T1000 (cell line): Measurements from ENCODE around the gene KHK.
"Not testable (repeated sequence)": the region's sequence is repeated elsewhere in the genome, so short reads cannot be mapped to it uniquely, and the experiment has no call there.

Experiments
- DNase-seq: peaks from one replicate; lab custom pipeline; 2025; ENCODE audit warnings: mixed read lengths; lab: John Stamatoyannopoulos, UW

Gene KHK

GRCh38 chr2:27060323-27060722 is 26.2 kb upstream of the KHK start:
- DNase-seq: no peak

DNA sequence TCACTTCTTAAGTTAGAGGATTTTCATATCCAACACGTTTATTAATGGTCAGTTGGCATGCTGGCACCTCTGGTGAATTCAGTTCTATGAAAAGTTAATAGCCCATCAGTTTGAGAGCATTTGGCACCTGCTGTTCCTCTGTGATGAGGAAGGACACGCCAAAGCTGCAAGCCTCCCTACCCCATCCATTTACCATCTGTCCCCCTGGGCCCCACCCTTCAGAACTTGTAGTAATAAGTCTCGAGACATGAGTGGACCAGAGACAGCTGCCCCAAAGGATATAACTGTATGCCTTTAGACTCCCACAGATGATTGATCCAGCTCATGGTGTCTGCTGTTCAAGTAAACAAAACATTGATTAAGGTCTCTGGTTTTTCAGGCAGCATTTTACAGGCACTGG is 21.4 kb upstream of the KHK start:
- DNase-seq: no peak

GRCh38 chr2:27067385-27067784 is 19.2 kb upstream of the KHK start:
- DNase-seq: no peak

- no peak for DNase-seq
These were observed 17.1 kb upstream of the KHK start for GRCh38 chr2:27069436-27069835.

DNA sequence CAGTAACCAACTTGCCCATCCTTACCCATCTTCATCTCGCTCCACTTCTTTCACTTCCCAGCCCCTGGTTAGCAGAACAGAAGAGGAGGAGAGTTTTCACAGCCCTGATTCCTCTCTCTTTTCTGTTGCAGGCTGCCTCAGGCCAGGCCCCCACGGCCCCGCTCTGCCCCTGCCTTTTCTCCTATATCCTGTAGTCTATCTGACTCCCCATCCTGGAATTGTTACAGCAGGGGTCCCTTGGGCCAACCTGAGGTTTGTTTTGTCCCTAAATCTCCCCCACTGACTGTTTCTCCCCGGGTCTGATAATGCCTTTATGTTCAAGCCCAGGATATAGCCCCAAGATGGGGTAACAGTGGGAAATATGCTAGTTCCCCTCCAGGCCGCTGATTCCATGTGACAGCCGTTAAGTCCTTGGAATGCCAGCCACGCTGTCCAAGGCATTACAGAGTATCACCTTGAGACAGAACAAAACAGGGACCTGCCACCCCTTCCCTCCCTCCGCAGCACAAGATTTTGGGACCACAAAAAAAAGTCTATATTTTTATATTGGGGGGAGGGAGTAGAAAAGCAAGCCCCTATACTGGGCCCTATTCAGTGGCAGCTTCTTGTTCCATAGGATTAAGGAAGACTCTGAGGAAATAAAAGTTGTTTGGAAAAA is 16.5 kb upstream of the KHK start:
- DNase-seq: no peak

DNA sequence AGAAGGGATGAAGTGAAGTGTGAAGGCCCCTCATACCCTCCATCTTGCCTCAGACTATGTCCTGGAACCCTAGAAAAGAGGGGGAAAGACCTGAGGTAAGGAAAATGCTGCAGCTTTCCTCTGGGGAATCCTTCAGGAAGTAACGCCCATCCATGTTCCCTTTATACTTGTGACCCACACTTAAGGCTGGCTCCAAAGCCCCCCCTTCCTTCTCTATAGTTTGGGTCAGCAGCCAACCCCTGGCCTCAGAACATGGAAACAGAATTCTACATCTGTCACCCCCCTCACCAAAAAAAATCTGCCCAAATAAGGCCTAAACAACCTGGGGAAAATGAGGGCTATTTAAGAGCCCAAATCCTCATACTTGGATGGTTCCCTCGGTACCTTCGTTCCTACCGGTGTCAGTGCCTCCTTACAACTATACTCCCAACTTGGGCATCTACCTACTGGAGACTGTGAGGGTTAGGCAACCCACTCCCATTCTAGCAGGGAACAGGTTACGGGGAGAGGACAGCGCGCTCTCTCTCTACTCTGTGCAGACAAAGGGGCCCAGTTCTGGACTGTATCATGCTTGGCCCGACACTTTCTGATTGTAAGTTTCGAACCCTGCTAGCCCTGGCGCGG is 15.8 kb upstream of the KHK start:
- DNase-seq: no peak

DNA sequence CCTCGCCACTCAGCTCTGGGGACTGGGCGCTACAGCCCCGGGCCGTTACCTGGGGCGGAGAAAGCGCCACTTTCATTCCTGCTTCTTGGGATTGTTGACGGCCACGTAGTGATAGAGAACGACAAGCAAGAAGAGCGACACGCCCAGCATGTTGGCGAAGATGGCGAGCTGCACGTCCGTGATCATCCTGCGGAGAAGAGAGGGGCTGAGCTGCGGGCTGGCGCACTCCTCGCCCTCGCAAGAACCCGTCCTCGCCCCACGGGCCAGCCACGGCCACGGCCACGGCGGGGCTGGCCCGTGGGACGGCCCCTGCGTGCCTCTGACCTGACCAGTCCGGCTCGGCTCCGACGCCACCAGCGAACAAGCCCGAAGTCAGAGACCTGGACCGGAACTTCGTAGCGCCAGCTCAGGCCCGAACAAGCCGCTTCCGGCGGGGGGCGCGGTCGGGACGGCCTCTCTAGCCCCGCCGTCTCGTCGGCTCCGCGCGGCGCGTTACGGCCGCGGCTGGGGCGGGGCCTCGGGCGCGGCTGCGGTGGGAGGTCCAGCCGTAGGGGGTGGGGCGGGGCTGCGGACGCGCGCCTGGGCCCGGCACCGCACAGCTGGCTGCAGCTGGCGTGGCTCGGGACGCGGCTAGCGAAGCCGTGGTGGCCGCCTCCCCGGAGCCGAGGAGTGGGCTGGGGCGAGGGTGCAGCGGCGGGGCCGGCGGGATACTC is 15.1 kb upstream of the KHK start, which contains the start of gene OST4:
Gene OST4, minus strand, starts transcription at position 378 of the 713 bp plus-strand sequence.
- DNase-seq: peak; percentile 86

- no peak for DNase-seq
These were observed 14.4 kb upstream of the KHK start for GRCh38 chr2:27071990-27072830.

DNA sequence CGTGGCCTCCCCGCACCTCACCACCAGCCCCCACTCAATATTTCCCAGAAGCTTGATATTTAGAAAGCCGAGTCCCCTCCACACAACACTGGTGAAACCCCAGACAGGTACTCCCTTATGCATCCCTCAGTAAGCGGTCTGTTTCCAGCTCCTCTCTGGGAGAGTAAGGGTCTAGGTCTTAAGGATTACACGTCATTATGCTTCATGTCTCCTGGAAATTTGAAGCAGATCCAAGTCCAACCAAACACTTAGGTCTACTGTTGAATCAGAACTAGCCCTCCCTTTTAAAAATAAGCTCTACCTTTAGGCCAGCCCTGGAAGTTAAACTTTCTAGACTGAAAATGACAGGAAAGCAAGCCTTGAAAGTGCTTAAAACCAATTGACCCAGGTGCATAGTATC is 13.7 kb upstream of the KHK start:
- DNase-seq: no peak

DNA sequence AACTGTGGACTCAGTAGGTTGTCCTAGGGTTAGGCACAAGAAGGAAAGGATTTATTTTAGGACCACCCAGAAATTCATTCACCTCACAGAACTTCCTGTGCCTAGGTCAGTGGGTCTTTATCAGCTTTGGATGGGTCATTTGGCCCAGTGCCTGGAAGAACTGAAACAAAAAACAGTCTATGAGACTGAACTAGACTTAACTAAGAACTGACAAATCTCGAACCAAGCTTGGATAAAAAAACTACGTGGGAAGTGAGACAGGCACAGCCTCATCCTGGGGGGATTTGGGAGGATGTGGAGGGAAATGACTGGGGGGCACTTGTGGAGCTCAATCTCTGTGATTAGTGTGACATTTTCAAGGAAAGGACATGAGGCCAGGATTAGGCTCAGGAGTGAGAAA is 12.8 kb upstream of the KHK start:
- DNase-seq: no peak

GRCh38 chr2:27074738-27075565 is 11.6 kb upstream of the KHK start:
- no peak for DNase-seq

DNA sequence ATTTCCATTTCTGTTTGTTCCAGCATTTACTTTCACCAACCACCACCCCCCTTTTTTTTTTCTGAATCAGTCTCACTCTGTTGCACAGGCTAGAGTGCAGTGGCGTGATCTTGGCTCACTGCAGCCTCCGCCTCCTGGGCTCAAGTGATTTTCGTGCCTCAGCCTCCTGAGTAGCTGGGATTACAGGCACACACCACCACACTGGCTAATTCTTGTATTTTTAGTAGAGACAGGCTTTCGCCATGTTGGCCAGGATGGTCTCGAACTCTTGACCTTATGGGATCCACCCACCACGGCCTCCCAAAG is 11.1 kb upstream of the KHK start:
- not testable (repeated sequence) for DNase-seq

DNA sequence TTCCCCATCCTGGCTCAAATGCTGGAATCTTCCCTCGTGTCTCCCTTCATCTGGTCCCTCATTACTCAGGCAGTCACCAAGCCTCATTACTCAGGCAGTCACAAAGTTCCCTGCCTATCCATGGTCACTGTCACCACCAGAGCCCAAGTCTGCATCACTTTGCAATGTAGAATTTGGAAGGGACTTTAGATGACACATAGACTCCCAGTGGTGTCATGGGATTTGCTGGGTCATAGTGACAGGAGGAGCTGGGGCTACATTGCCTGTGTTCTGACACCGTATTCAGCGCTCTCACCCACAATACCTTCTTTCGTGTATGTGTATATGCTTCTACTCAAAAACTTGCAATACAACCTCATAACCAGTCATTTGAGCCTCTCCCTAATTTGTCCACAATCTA is 10.2 kb upstream of the KHK start:
- DNase-seq: no peak

DNA sequence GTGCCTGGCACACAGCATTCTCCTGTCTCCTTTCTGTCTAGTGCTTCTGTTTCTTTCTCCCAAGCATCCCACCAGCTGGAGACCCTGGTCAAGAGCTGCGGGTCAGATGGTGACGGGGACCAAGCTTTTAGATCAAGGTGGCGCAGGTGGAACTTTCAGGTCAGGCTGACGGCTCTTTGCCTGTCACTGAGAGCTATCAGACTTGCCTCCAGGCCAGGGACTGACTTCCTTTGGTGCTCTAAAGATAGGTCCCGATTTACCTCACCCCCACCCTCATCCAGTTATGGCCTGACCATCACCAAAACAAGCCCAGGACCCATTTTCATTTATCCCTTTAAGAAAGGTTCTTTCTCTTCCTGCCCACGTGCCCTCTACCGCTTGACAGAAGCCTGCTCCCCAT is 9.3 kb upstream of the KHK start:
- DNase-seq: no peak

- DNase-seq: peak; percentile 51
These were observed 8.0 kb upstream of the KHK start, which contains the start of gene EMILIN1 for GRCh38 chr2:27078267-27079194. TSS of gene EMILIN1 (plus strand) at chr2:27078615. CDS start at chr2:27079066, 451 bp downstream.

- DNase-seq: no peak
These were observed 7.1 kb upstream of the KHK start for GRCh38 chr2:27079233-27080139.

DNA sequence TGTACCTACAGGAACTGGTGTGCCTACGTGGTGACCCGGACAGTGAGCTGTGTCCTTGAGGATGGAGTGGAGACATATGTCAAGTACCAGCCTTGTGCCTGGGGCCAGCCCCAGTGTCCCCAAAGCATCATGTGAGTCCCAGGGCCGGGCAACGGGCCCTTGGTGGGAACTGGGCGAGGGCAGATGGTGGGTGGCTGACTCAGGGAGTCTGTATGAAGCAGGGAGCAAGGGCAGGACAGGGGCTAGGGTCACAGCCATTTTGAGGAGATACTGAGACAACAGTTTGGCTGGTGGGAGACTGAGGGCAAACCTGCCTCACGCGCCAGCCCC is 6.5 kb upstream of the KHK start:
- no peak for DNase-seq

- DNase-seq: no peak
These were observed 6.0 kb upstream of the KHK start for GRCh38 chr2:27080603-27080936.

DNA sequence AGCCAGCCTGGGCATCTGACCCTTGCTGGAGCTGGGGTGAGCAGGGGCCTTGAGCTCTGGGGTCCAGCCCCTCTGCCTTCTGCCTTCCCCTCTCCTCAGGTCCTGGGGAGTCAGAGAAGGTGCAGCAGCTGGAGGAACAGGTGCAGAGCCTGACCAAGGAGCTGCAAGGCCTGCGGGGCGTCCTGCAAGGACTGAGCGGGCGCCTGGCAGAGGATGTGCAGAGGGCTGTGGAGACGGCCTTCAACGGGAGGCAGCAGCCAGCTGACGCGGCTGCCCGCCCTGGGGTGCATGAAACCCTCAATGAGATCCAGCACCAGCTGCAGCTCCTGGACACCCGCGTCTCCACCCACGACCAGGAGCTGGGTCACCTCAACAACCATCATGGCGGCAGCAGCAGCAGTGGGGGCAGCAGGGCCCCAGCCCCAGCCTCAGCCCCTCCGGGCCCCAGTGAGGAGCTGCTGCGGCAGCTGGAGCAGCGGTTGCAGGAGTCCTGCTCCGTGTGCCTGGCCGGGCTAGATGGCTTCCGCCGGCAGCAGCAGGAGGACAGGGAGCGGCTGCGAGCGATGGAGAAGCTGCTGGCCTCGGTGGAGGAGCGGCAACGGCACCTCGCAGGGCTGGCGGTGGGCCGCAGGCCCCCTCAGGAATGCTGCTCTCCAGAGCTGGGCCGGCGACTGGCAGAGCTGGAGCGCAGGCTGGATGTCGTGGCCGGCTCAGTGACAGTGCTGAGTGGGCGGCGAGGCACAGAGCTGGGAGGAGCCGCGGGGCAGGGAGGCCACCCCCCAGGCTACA is 4.4 kb upstream of the KHK start:
- DNase-seq: no peak
